ENCODE measurements around the gene DCDC2B. TPM values are rescaled to one million over a fixed set of nuclear protein-coding genes. Genes with fewer than 3 reads are reported as not detected.

DCDC2B gene
- total RNA-seq, 1 experiment from 2014 or later, result not detected

DNA sequence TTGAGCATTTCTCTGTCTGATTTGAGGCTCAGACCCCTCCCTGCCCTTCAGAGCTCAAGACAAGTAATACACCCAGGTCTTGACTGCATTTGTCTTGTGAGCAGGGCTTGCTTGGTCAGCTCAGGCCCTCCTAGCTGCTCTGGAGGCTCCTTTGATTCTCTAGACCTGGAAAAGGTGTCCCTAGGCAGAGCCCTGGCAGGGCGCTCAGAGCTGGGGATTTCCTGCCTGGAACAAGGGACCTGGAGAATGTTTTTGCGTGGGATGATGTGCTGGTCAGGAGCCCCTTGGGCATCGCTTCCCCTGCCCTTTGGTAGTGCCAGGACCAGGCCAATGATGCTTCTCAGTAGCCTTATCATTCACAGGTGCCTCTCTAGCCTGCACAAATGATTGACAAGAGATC, 13.4 kb upstream of the DCDC2B start:
- no peak for TF ChIP-seq EZH2 (IDR thresholded peaks at IDR 0.05; ENCODE audit: borderline replicate concordance, low read depth, low read length, poor library complexity, severe bottlenecking)
- TF ChIP-seq, protein P1, sequence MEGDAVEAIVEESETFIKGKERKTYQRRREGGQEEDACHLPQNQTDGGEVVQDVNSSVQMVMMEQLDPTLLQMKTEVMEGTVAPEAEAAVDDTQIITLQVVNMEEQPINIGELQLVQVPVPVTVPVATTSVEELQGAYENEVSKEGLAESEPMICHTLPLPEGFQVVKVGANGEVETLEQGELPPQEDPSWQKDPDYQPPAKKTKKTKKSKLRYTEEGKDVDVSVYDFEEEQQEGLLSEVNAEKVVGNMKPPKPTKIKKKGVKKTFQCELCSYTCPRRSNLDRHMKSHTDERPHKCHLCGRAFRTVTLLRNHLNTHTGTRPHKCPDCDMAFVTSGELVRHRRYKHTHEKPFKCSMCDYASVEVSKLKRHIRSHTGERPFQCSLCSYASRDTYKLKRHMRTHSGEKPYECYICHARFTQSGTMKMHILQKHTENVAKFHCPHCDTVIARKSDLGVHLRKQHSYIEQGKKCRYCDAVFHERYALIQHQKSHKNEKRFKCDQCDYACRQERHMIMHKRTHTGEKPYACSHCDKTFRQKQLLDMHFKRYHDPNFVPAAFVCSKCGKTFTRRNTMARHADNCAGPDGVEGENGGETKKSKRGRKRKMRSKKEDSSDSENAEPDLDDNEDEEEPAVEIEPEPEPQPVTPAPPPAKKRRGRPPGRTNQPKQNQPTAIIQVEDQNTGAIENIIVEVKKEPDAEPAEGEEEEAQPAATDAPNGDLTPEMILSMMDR (conservative IDR thresholded peaks at IDR 0.05; ENCODE audit: low read depth, low read length), result no peak

DNA sequence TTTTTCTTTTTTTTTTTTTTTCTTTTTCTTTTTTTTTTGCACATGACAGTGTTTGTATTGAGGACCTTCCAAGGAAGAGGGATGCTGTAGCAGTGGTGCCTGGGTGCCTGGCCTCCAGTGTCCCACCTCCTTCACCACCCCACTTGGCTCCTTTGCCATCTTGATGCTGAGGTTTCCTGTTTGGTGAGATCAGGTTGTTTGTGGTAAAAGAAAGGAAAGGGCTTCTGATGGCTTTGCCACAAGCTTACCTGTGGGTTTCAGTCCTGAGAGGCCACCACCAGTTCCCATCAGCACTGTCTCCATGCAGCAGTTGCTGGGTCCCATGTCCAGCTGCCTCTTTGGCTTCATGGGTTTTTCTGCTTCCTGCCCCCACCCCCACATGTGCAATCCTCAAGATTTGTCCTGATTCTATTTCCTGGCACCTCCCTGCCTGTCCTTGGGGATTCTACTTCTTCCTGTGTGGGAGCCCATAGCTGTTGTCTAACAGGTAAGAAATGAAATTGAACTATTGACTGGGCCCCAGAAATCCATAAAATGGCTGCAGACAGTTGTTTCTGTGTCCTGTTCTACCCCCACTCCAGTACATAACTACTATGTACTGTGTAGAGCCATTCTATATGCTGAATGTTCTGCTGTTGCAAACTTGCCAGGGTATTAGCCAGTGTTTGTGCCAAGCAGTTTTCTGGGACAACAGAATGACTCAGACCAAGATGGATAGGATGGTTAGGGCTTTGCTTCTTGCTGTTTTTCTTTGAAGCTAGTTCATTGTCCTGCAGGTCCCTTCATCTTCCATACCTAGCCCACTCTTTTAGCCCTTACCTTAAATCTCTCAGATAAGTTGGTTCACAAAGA, 12.7 kb upstream of the DCDC2B start:
- TSS peak; percentile 26 for BruUV-seq (replicated peaks)
- DNase-seq (ENCODE audit: low spot score), result no peak
- H3K27ac ChIP-seq (ENCODE audit: low read depth, low read length, poor library complexity, severe bottlenecking), result peak overlapping the region; percentile 18
- POLR2A ChIA-PET (ENCODE audit: low non-redundant PET), result interaction anchor here (0.6 kb wide), 1 partner anchor 397 kb away, joined by 3 read pairs; no protein-coding TSS in a partner anchor
- no peaks in the 10 kb centered on the region for H3K9me3 ChIP-seq (ENCODE audit: low read depth, low read length, poor library complexity, severe bottlenecking)
- peaks cover 60% of the 10 kb centered on the region for H3K36me3 ChIP-seq (ENCODE audit: insufficient read depth, low read length, poor library complexity, severe bottlenecking)
- peaks cover 7% of the 10 kb centered on the region for H3K4me1 ChIP-seq (ENCODE audit: insufficient read depth, low read length, poor library complexity, severe bottlenecking)
- no peak overlapping the region for H3K4me3 ChIP-seq (ENCODE audit: low read depth, low read length, poor library complexity, severe bottlenecking)
- H3K27me3 ChIP-seq (replicated peaks; ENCODE audit: insufficient read depth, low read depth, low read length, poor library complexity), result no peaks in the 10 kb centered on the region
- TF ChIP-seq, protein P1 (conservative IDR thresholded peaks at IDR 0.05; ENCODE audit: low read depth, low read length), result no peak
- no peak for TF ChIP-seq EZH2 (IDR thresholded peaks at IDR 0.05; ENCODE audit: borderline replicate concordance, low read depth, low read length, poor library complexity, severe bottlenecking)
- CTCF ChIA-PET, result no interaction called here
- intact Hi-C loops (cut with micrococcal nuclease; ENCODE audit: unreplicated experiment), result no loop called here

More for the DNA sequence above, 13.4 kb upstream of the DCDC2B start:
- no peak for DNase-seq (ENCODE audit: low spot score)
- intact Hi-C loops (cut with micrococcal nuclease; ENCODE audit: unreplicated experiment), result no loop called here
- POLR2A ChIA-PET (ENCODE audit: low non-redundant PET), result interaction anchor here (0.6 kb wide), 1 partner anchor 396 kb away, joined by 3 read pairs; no protein-coding TSS in a partner anchor
- no peaks in the 10 kb centered on the region for H3K27me3 ChIP-seq (replicated peaks; ENCODE audit: insufficient read depth, low read depth, low read length, poor library complexity)
- CTCF ChIA-PET, result no interaction called here
- no peak overlapping the region for H3K4me3 ChIP-seq (ENCODE audit: low read depth, low read length, poor library complexity, severe bottlenecking)
- H3K9me3 ChIP-seq (ENCODE audit: low read depth, low read length, poor library complexity, severe bottlenecking), result no peaks in the 10 kb centered on the region
- H3K36me3 ChIP-seq (ENCODE audit: insufficient read depth, low read length, poor library complexity, severe bottlenecking), result peaks cover 64% of the 10 kb centered on the region
- no TSS peak for BruUV-seq (replicated peaks)
- H3K27ac ChIP-seq (ENCODE audit: low read depth, low read length, poor library complexity, severe bottlenecking), result no peak overlapping the region
- H3K4me1 ChIP-seq (ENCODE audit: insufficient read depth, low read length, poor library complexity, severe bottlenecking), result peaks cover 7% of the 10 kb centered on the region

DNA sequence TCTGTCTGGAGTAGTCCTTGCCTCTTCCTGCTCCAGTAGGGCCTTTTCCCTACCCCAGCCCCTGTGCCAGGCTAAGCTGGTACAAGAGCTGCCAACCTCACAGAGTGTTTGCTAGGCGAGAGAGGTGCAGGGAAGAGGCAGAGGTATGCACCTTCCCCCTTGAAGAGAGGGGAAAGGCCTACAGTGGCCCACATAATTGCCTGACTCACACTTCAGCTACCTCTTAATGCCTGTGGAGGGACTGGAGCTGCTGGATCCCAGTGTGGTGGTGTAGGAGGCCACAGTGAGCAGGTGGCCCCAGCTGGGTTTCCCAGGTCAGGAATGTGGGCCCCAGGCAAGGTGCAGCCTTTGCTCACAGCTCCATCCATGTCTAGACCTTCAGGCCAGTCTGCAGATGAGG, 11.8 kb upstream of the DCDC2B start:
- H3K27ac ChIP-seq (ENCODE audit: low read depth, low read length, poor library complexity, severe bottlenecking), result no peak overlapping the region
- no peaks in the 10 kb centered on the region for H3K9me3 ChIP-seq (ENCODE audit: low read depth, low read length, poor library complexity, severe bottlenecking)
- peaks cover 14% of the 10 kb centered on the region for H3K4me1 ChIP-seq (ENCODE audit: insufficient read depth, low read length, poor library complexity, severe bottlenecking)
- H3K36me3 ChIP-seq (ENCODE audit: insufficient read depth, low read length, poor library complexity, severe bottlenecking), result peaks cover 51% of the 10 kb centered on the region
- H3K27me3 ChIP-seq (replicated peaks; ENCODE audit: insufficient read depth, low read depth, low read length, poor library complexity), result no peaks in the 10 kb centered on the region
- intact Hi-C loops (cut with micrococcal nuclease; ENCODE audit: unreplicated experiment), result no loop called here
- BruUV-seq (replicated peaks), result no TSS peak
- TF ChIP-seq EZH2 (IDR thresholded peaks at IDR 0.05; ENCODE audit: borderline replicate concordance, low read depth, low read length, poor library complexity, severe bottlenecking), result no peak
- TF ChIP-seq, protein P1 (conservative IDR thresholded peaks at IDR 0.05; ENCODE audit: low read depth, low read length), result no peak
- CTCF ChIA-PET, result no interaction called here
- H3K4me3 ChIP-seq (ENCODE audit: low read depth, low read length, poor library complexity, severe bottlenecking), result no peak overlapping the region
- POLR2A ChIA-PET (ENCODE audit: low non-redundant PET), result no interaction called here
- no peak for DNase-seq (ENCODE audit: low spot score)

Measured in A673 (cell line).